ENCODE data around the gene DMXL2.
"Not testable (repeated sequence)": the region's sequence is repeated elsewhere in the genome, so short reads cannot be mapped to it uniquely, and the experiment has no call there.

Gene DMXL2

DNA sequence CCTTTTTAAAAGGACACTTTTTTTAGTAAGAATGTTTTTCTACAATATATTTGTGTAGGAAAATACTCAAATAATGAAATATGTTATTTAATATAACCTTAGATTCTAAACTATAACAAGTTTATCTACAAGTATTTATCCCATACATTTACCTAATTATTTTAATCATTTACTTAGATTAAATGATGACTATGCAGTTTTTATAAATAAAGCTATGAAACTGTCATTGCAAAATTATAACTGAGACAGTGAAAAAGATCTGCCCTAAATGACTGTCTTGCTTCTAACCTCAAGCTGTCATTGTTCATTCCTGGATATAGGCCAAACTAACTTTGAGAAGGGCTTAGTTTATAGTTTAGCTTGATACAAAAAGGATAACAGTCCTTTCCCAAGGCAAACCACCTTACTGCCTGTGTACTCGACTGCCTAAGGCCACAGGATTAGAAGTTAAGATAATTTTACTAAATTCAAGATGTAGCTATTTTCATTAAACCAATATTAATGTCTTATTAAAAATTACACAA, 197.0 kb downstream of the DMXL2 start:
- Histone ChIP-seq H3K36me3 (ENCODE audit: control insufficient read depth, insufficient read depth, low read length) (no peaks in the 10 kb centered on the region), H3K4me3 (replicated peaks; ENCODE audit: low read depth, low read length) (no peak overlapping the region), H3K27me3 (replicated peaks; ENCODE audit: control insufficient read depth, insufficient read depth, low read length) (no peaks in the 10 kb centered on the region)
- no peak for TF ChIP-seq CTCF (IDR thresholded peaks at IDR 0.05; ENCODE audit: insufficient read depth, low read length, poor library complexity, severe bottlenecking)
- DNase-seq (ENCODE audit: extremely low read depth, insufficient read length) = no peak

DNA sequence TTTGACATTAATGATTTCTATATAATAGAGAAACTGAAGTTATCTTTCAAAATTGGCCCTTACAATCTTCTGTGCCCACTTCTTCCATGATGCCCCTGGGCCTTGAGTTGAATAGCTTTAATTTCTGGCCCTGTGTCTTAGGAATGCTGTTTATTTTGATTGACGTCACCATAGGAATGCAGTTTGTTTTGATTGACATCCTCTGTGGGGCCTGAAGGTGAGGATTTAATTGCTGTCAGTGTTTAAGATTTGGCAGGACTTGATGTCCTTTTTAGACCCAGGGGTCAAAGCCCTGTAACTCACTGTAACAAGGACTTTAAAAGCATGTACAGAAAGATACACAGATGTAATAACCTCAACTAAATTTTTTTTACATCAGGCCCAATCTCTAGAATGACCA, 197.8 kb downstream of the DMXL2 start:
- Histone ChIP-seq H3K27me3 (replicated peaks; ENCODE audit: control insufficient read depth, insufficient read depth, low read length) (no peaks in the 10 kb centered on the region), H3K36me3 (ENCODE audit: control insufficient read depth, insufficient read depth, low read length) (no peaks in the 10 kb centered on the region), H3K4me3 (replicated peaks; ENCODE audit: low read depth, low read length) (no peak overlapping the region)
- no peak for TF ChIP-seq CTCF (IDR thresholded peaks at IDR 0.05; ENCODE audit: insufficient read depth, low read length, poor library complexity, severe bottlenecking)
- no peak for DNase-seq (ENCODE audit: extremely low read depth, insufficient read length)

DNA sequence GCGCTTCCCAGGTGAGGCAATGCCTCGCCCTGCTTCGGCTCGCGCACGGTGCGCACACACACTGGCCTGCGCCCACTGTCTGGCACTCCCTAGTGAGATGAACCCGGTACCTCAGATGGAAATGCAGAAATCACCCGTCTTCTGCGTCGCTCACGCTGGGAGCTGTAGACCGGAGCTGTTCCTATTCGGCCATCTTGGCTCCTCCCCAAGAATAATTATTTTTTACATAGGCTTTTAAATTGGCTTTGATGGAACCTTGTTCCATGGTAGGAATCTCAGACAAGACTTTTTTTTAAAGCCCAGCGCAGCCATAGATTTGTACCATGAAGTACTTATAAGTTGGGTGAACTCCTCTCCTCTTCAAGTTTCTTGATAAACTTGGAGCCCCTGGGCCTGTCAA, 199.5 kb downstream of the DMXL2 start:
- DNase-seq (ENCODE audit: extremely low read depth, insufficient read length); H3K36me3 ChIP-seq (ENCODE audit: control insufficient read depth, insufficient read depth, low read length); H3K27me3 ChIP-seq (replicated peaks; ENCODE audit: control insufficient read depth, insufficient read depth, low read length); H3K4me3 ChIP-seq (replicated peaks; ENCODE audit: low read depth, low read length): not testable (repeated sequence)

DNA sequence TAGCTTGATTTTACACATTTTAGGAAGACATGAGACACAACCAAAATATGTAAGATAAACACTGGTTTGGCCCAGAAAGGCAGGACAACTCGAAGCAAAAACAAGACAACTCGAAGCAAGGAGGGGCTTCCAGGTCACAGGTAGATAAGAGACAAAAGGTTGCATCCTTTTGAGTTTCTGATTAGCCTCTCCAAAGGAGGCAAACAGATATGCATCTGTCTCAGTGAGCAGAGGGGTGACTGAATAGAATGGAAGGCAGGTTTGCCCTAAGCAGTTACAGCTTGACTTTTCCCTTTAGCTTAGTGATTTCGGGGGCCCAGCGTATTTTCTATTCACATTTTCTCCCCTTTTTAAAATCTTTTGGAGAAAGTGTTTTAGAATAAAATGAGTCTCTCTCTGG, 206.4 kb downstream of the DMXL2 start:
- Histone ChIP-seq H3K27me3 (replicated peaks; ENCODE audit: control insufficient read depth, insufficient read depth, low read length) (no peaks in the 10 kb centered on the region; the same call in 1 of the 2 replicates), H3K4me3 (replicated peaks; ENCODE audit: low read depth, low read length) (no peak overlapping the region), H3K36me3 (ENCODE audit: control insufficient read depth, insufficient read depth, low read length) (no peaks in the 10 kb centered on the region)
- TF ChIP-seq CTCF (IDR thresholded peaks at IDR 0.05; ENCODE audit: insufficient read depth, low read length, poor library complexity, severe bottlenecking) = no peak
- DNase-seq (ENCODE audit: extremely low read depth, insufficient read length) = no peak

GRCh38 chr15:51414256-51414860, 208.2 kb downstream of the DMXL2 start:
- Histone ChIP-seq H3K4me3 (replicated peaks; ENCODE audit: low read depth, low read length) (no peak overlapping the region), H3K27me3 (replicated peaks; ENCODE audit: control insufficient read depth, insufficient read depth, low read length) (no peaks in the 10 kb centered on the region; the same call in 1 of the 2 replicates), H3K36me3 (ENCODE audit: control insufficient read depth, insufficient read depth, low read length) (no peaks in the 10 kb centered on the region)
- DNase-seq (ENCODE audit: extremely low read depth, insufficient read length) = no peak
- TF ChIP-seq CTCF (IDR thresholded peaks at IDR 0.05; ENCODE audit: insufficient read depth, low read length, poor library complexity, severe bottlenecking) = no peak

- Histone ChIP-seq H3K4me3 (replicated peaks; ENCODE audit: low read depth, low read length) (no peak overlapping the region), H3K27me3 (replicated peaks; ENCODE audit: control insufficient read depth, insufficient read depth, low read length) (no peaks in the 10 kb centered on the region), H3K36me3 (ENCODE audit: control insufficient read depth, insufficient read depth, low read length) (no peaks in the 10 kb centered on the region)
- no peak for DNase-seq (ENCODE audit: extremely low read depth, insufficient read length)
- no peak for TF ChIP-seq CTCF (IDR thresholded peaks at IDR 0.05; ENCODE audit: insufficient read depth, low read length, poor library complexity, severe bottlenecking)
These were observed 216.7 kb downstream of the DMXL2 start for GRCh38 chr15:51405693-51406523.
